ENCODE measurements around the gene RHOXF1. TPM values are rescaled to one million over a fixed set of nuclear protein-coding genes. Genes with fewer than 3 reads are reported as not detected.
"Not testable (repeated sequence)": the region's sequence is repeated elsewhere in the genome, so short reads cannot be mapped to it uniquely, and the experiment has no call there.

Gene RHOXF1
- polyA plus RNA-seq, 1 experiment = not detected

DNA sequence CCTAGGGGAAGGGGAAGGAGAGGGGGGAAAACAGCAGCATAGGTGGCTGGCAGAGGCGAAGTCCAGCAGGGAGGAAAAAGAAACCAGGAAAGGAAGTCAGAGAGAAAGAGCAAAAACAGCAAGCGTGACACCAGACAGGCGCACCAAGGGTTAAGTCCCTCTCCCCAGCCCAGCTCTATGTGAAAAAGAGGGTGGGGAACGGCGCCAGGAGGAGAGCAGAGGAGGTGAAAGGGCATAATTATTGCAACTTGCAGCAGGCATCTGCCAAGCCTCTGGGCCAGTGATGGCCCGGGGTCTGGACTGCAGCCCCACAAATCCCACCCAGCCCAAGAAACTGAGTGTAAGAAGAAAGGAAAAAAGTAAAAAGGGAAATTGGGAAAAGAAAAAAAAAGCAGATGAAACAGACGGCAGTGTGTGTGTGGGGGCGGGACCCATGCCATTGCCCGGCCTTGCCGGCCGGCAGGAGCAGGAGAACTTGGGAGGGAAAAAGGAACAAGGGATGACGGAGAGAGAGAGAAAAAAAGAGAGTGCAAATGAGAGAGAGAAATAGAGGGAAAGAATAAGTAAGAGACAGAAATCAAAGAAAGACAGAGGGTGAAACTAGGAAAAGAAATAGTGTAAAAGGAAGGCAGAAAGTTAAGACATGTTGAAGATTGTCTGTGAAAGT is 28.6 kb upstream of the RHOXF1 start:
- ChIA-PET POLR2A (no interaction called here), CTCF (no interaction called here)
- DNase-seq (ENCODE audit: low read depth) = no peak
- Histone ChIP-seq H3K36me3 (ENCODE audit: control insufficient read depth, insufficient read depth, low read length) (no peaks in the 10 kb centered on the region), H3K27me3 (ENCODE audit: control insufficient read depth, insufficient read depth, low read length) (no peaks in the 10 kb centered on the region), H3K4me3 (ENCODE audit: low read depth, low read length) (no peak overlapping the region)
- TF ChIP-seq, protein P1, sequence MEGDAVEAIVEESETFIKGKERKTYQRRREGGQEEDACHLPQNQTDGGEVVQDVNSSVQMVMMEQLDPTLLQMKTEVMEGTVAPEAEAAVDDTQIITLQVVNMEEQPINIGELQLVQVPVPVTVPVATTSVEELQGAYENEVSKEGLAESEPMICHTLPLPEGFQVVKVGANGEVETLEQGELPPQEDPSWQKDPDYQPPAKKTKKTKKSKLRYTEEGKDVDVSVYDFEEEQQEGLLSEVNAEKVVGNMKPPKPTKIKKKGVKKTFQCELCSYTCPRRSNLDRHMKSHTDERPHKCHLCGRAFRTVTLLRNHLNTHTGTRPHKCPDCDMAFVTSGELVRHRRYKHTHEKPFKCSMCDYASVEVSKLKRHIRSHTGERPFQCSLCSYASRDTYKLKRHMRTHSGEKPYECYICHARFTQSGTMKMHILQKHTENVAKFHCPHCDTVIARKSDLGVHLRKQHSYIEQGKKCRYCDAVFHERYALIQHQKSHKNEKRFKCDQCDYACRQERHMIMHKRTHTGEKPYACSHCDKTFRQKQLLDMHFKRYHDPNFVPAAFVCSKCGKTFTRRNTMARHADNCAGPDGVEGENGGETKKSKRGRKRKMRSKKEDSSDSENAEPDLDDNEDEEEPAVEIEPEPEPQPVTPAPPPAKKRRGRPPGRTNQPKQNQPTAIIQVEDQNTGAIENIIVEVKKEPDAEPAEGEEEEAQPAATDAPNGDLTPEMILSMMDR (IDR thresholded peaks at IDR 0.05; ENCODE audit: insufficient read depth, low read depth, low read length) = no peak

DNA sequence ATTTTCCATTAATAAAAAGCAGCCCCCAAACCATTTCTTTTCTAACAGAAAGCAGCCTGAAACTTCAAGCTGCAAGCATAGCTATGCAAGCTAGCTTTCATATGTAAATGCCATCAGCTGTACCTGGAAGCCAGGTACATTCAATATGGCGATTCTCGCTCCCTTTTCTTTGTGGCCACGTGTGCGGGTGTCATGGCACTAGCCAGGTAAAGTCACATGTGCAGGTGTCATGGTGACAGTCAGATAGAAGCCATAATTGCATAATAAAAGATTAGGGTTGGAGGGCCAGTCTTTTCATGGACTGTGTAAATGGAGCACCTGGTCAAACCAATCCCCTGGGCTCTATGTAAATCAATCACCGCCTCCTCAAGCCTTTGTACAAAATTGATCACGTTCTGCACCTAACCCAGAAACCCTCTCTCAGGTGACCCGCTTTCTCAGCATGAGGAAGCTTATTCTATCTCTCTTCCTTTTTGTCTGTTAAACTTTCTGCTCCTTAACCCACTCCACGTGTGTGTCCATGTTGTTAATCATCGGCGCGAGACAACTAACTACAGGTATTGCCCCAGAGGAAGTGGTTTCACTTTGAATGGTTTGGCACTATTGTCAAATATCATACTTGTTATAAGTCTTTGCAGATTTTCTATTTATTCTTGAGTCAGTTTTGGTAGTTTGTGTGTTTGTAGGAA is 24.7 kb upstream of the RHOXF1 start:
- Histone ChIP-seq H3K4me3 (ENCODE audit: low read depth, low read length) (no peak overlapping the region), H3K36me3 (ENCODE audit: control insufficient read depth, insufficient read depth, low read length) (no peaks in the 10 kb centered on the region), H3K27me3 (ENCODE audit: control insufficient read depth, insufficient read depth, low read length) (no peaks in the 10 kb centered on the region)
- ChIA-PET CTCF (no interaction called here), POLR2A (no interaction called here)
- TF ChIP-seq, protein P1 (IDR thresholded peaks at IDR 0.05; ENCODE audit: insufficient read depth, low read depth, low read length) = no peak
- no peak for DNase-seq (ENCODE audit: low read depth)

DNA sequence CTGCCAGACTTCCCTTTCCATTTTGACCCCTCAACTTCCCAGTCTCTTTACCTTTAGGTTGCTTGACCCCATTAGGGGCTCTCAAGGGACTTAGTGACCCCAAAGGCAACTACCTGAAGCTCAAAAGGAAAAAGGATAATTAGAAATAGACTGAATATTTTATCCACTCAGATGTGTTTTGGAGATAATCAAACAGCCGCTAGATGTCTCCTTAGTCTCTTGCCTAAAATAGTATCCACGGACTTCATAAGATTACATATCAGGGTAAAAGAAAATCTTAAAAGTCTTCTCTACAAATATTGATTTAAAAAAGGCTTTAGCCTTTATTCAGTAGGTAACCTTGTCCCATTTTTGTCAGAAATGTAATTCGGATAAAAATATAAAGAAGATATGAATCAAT is 21.7 kb upstream of the RHOXF1 start:
- Histone ChIP-seq H3K27me3 (ENCODE audit: control insufficient read depth, insufficient read depth, low read length) (no peaks in the 10 kb centered on the region), H3K36me3 (ENCODE audit: control insufficient read depth, insufficient read depth, low read length) (no peaks in the 10 kb centered on the region), H3K4me3 (ENCODE audit: low read depth, low read length) (no peak overlapping the region)
- POLR2A ChIA-PET = no interaction called here
- CTCF ChIA-PET = interaction anchor here (0.6 to 0.7 kb wide), 2 partner anchors 35 to 67 kb away, joined by 3 read pairs; no protein-coding TSS in a partner anchor
- TF ChIP-seq, protein P1 (IDR thresholded peaks at IDR 0.05; ENCODE audit: insufficient read depth, low read depth, low read length) = no peak
- DNase-seq (ENCODE audit: low read depth) = no peak

DNA sequence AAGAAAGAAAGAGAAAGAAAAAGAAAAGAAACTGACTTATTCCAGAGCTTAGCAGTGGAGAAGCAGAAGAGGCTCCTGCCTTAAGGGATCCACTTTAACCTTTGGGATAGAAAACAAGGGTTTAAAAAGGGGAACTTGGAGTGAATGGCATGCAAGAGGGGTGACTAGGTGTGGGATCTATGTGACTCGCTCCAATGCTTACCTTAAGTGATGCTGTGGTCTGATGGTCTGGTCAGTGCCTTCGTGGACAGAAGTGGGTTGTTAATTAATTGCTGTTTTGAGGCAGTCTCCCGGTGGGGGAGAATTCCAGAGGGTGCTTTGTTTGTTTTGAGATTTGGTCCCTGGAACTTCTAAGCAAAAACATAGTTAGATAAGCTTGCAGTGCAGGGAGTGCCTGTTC is 21.1 kb upstream of the RHOXF1 start:
- H3K4me3 ChIP-seq (ENCODE audit: low read depth, low read length) = no peak overlapping the region
- no peak for DNase-seq (ENCODE audit: low read depth)
- H3K27me3 ChIP-seq (ENCODE audit: control insufficient read depth, insufficient read depth, low read length) = no peaks in the 10 kb centered on the region
- TF ChIP-seq, protein P1 (IDR thresholded peaks at IDR 0.05; ENCODE audit: insufficient read depth, low read depth, low read length) = no peak
- POLR2A ChIA-PET = no interaction called here
- CTCF ChIA-PET = interaction anchor here (0.7 kb wide), 1 partner anchor 68 kb away, joined by 3 read pairs; no protein-coding TSS in a partner anchor
- H3K36me3 ChIP-seq (ENCODE audit: control insufficient read depth, insufficient read depth, low read length) = no peaks in the 10 kb centered on the region

DNA sequence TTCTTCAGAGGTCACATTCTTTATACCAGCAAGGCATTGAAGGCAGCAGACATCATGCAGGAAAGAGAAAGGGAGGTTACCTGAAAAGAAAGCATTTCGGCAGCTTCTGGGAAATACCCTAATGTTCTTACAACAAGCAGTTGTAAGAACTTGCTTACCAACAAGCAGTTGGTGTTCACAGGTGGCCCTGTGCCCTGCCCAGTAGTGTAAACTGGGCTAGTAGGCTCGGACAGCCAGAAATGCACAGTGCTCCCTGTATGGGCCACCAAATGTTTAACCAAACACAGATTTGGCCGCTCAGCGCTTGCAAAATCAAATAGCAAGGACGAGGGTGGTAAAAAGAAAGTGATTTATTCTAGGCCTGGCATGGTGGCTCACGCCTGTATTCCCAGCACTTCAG is 20.4 kb upstream of the RHOXF1 start:
- TF ChIP-seq, protein P1 (IDR thresholded peaks at IDR 0.05; ENCODE audit: insufficient read depth, low read depth, low read length) = no peak
- CTCF ChIA-PET = no interaction called here
- no peaks in the 10 kb centered on the region for H3K27me3 ChIP-seq (ENCODE audit: control insufficient read depth, insufficient read depth, low read length)
- no peak for DNase-seq (ENCODE audit: low read depth)
- POLR2A ChIA-PET = no interaction called here
- H3K4me3 ChIP-seq (ENCODE audit: low read depth, low read length) = no peak overlapping the region
- no peaks in the 10 kb centered on the region for H3K36me3 ChIP-seq (ENCODE audit: control insufficient read depth, insufficient read depth, low read length)

DNA sequence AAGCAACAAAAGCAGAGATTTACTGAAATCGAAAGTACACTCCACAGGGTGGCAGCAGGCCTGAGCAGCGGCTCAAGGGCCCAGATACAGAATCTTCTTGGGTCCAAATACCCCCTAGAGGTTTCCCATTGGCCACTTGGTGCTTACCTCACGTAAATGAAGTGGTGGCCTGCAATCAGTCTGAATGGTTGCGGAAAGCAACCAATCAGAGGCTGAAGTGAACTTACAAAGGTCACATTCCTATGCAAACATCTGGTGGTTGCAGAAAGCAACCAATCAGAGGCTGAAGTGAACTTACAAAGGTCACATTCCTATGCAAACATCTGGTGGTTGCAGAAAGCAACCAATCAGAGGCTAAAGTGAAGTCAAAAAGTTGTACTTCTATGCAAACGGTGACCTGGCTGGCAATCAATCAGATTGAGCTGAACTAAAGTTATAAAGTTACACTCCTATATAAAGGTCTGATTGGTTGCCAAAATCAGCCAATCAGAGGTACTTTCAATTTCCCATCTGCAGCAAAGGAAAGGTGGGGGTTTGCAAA is 12.7 kb upstream of the RHOXF1 start:
- H3K36me3 ChIP-seq (ENCODE audit: control insufficient read depth, insufficient read depth, low read length); H3K4me3 ChIP-seq (ENCODE audit: low read depth, low read length); H3K27me3 ChIP-seq (ENCODE audit: control insufficient read depth, insufficient read depth, low read length); DNase-seq (ENCODE audit: low read depth); POLR2A ChIA-PET; CTCF ChIA-PET: not testable (repeated sequence)

All from BJ (cell line).